ENCODE data around the gene NEUROD2. TPM values are rescaled to one million over a fixed set of nuclear protein-coding genes. Genes with fewer than 3 reads are reported as not detected.
A peak's percentile ranks its signal among the peaks of the same experiment; 100 is the strongest.

The NEUROD2 gene
- total RNA-seq: not detected in 2 replicates

DNA sequence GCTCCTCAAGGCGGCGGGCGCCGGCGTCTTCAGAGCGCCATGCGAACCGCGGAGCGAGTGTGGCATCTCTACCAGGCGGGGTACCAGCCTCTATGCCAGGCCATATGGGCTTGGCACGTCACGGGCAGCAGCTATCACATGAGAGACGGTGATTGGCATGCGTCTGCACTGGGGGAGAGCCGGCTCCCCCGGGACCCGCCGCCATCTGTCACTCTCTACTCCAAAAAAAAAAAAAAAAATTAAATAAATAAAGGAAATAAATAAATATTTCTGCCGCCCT is at the start of gene NEUROD2:
TSS of gene NEUROD2 (minus strand) at position 70 of the 280 bp plus-strand sequence. CDS start 1,321 bp downstream, outside the sequence.
- intact Hi-C loops (cut with micrococcal nuclease): loop anchor here (10.0 kb wide), 1 partner anchor 383 kb away; the partner anchor contains the start of gene STAC2
- Mint-ChIP-seq H3K4me3 (ENCODE audit: low read depth) (no peak within 1 kb of the TSS), H3K9me3 (no peaks in the 10 kb centered on the region), H3K36me3 (ENCODE audit: low read depth) (no peaks in the 10 kb centered on the region), H3K4me1 (ENCODE audit: low read depth) (peaks cover 6% of the 10 kb centered on the region), H3K27me3 (ENCODE audit: low read depth) (peaks cover 49% of the 10 kb centered on the region), H3K27ac (no peak within 1 kb of the TSS)
- DNase-seq (ENCODE audit: low spot score): no peak

DNA sequence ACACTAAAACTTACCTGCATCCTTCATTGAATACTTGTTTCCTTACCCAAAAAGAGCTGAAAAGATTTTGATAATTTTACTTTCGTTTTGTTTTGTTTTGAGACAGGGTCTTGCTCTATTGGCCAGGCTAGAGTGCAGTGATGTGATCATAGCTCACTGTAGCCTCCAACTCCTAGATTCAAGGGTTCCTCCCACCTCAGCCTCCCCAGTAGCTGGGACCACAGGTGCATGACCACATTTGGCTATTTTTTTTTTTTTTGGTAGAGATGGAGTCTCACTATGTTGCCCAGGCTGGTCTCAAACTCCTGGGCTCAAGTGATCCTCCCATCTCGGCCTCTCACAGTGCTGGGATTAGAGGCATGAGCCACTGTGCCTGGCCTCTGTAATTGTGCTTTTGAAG is 47.4 kb upstream of the NEUROD2 start:
- Mint-ChIP-seq H3K9me3 (no peaks in the 10 kb centered on the region), H3K4me1 (ENCODE audit: low read depth) (peaks cover 6% of the 10 kb centered on the region), H3K4me3 (ENCODE audit: low read depth) (no peak overlapping the region), H3K27me3 (ENCODE audit: low read depth) (no peaks in the 10 kb centered on the region), H3K36me3 (ENCODE audit: low read depth) (peaks cover 20% of the 10 kb centered on the region), H3K27ac (no peak overlapping the region)
- DNase-seq (ENCODE audit: low spot score): no peak
- intact Hi-C loops (cut with micrococcal nuclease): no loop called here

DNA sequence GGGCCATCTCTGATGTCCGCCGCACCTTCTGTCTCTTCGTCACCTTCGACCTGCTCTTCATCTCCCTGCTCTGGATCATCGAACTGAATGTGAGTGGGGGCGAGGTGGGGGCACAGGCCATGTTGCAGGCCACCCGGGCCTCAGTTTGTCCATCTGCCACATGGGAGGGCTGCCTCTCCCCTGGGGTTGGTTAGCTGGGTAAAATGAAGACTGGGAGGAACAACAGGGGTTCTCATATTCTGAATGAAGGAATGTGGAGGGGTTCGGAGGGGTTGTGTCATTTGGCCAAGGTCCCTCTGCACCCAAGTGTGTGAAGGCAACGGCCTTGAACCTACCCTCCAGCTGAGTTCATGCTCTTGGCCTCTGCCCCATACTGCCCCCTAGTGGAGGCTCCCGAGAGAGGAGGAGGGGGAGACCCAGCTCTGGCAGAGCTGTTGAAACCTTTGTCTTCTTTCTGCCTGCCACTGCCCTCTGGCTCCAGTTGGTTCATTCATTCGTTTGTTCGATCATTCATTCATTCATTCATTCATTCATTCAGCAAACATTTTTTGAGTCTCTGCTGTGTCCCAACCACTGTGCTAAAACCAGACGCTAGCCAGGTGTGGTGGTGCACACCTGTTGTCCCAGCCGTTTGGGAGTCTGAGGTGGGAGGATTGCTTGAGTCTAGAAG is 46.1 kb upstream of the NEUROD2 start:
- H3K4me1 Mint-ChIP-seq (ENCODE audit: low read depth): peaks cover 8% of the 10 kb centered on the region
- intact Hi-C loops (cut with micrococcal nuclease): no loop called here
- H3K27ac Mint-ChIP-seq: no peak overlapping the region
- peak; percentile 62 for DNase-seq (ENCODE audit: low spot score)
- H3K36me3 Mint-ChIP-seq (ENCODE audit: low read depth): peaks cover 20% of the 10 kb centered on the region
- no peaks in the 10 kb centered on the region for H3K9me3 Mint-ChIP-seq
- H3K4me3 Mint-ChIP-seq (ENCODE audit: low read depth): no peak overlapping the region
- H3K27me3 Mint-ChIP-seq (ENCODE audit: low read depth): no peaks in the 10 kb centered on the region

DNA sequence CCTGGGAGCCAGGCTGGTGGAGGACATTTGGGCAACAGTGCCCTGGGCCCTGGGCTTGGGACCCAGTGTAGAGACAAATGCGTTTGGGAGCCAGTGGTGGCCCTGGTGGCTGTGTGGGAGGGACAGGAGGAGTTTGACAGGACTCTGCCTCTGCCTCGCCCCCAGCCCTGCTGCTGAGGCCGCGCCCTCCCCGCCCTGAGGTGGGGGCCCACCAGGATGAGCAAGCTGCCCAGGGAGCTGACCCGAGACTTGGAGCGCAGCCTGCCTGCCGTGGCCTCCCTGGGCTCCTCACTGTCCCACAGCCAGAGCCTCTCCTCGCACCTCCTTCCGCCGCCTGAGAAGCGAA is 45.6 kb upstream of the NEUROD2 start:
- Mint-ChIP-seq H3K4me1 (ENCODE audit: low read depth) (peaks cover 8% of the 10 kb centered on the region), H3K36me3 (ENCODE audit: low read depth) (peaks cover 19% of the 10 kb centered on the region), H3K27me3 (ENCODE audit: low read depth) (no peaks in the 10 kb centered on the region), H3K9me3 (no peaks in the 10 kb centered on the region), H3K27ac (no peak overlapping the region), H3K4me3 (ENCODE audit: low read depth) (no peak overlapping the region)
- DNase-seq (ENCODE audit: low spot score): no peak
- intact Hi-C loops (cut with micrococcal nuclease): no loop called here

DNA sequence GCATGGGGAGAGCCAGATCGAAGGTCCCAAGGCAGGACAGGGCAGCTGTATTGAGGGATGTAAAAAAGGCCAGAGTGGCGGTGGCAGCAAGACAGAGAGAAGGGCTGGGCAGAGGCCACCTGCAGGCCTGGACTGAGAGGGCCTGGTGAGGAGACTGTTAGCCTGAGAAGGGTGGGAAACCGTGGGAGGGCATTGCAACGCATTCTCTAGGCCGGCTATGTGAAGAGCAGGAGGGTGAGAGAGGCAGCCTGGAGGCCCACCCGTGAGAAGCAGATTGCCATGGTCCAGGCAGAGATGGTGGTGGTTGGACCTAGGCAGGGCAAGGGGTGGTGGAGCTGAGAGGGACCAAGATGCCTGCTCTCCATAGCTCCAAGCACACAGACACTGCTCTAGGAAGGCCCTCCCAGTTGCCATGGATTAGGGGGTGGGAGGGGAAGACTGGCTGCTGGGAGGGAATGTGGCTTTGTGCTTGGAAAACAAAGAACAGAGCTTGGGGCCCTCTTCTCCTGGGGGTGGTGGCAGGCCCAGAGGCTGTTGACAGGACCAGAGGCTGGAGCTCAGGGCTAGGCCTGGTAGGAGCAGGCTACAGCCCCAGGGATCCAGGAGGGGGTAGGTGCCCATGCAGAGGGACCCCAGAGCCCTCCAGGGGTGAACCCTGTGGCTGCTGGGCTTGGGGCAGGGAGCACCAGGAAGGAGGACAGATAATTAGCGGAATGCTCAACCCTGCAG is 45.0 kb upstream of the NEUROD2 start:
- no peak for DNase-seq (ENCODE audit: low spot score)
- no peak overlapping the region for H3K4me3 Mint-ChIP-seq (ENCODE audit: low read depth)
- H3K36me3 Mint-ChIP-seq (ENCODE audit: low read depth): peaks cover 14% of the 10 kb centered on the region
- H3K4me1 Mint-ChIP-seq (ENCODE audit: low read depth): peaks cover 8% of the 10 kb centered on the region
- H3K27me3 Mint-ChIP-seq (ENCODE audit: low read depth): no peaks in the 10 kb centered on the region
- no peak overlapping the region for H3K27ac Mint-ChIP-seq
- H3K9me3 Mint-ChIP-seq: no peaks in the 10 kb centered on the region
- intact Hi-C loops (cut with micrococcal nuclease): no loop called here

DNA sequence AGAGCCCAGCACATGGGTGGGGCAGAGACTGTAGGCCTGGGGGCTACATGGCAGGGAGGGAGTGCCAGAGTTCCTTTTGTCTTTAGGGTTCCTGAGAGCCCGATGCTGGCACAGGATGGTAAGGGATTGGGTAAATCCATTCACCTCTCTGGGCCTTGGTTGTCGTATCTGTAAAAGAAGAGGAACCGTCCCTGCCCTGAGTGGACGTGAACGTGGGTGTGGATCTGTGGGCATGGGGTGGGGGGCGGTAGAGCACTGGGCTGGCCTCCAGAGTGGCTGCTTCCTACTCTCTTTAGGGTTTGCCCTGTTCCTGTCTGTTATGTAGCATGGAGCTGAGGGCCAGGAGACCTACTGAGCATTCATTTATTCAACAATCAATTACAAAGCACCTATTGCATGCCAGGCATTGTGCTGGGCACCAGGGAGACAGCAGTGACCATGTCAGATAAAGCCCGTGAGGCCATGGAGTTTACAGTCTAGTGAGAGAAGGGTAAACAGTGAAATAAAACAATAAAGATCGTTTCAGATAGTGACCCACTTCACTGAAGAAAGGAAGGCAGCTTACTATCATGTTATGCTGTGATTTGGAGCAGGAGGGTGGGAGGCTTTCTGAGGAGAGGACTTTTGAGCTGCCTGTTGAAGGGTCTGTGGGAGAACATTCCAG is 44.3 kb upstream of the NEUROD2 start:
- H3K27me3 Mint-ChIP-seq (ENCODE audit: low read depth): no peaks in the 10 kb centered on the region
- peaks cover 13% of the 10 kb centered on the region for H3K36me3 Mint-ChIP-seq (ENCODE audit: low read depth)
- intact Hi-C loops (cut with micrococcal nuclease): no loop called here
- no peaks in the 10 kb centered on the region for H3K9me3 Mint-ChIP-seq
- H3K4me1 Mint-ChIP-seq (ENCODE audit: low read depth): peaks cover 8% of the 10 kb centered on the region
- peak overlapping the region; percentile 23 for H3K27ac Mint-ChIP-seq
- H3K4me3 Mint-ChIP-seq (ENCODE audit: low read depth): no peak overlapping the region
- DNase-seq (ENCODE audit: low spot score): no peak

DNA sequence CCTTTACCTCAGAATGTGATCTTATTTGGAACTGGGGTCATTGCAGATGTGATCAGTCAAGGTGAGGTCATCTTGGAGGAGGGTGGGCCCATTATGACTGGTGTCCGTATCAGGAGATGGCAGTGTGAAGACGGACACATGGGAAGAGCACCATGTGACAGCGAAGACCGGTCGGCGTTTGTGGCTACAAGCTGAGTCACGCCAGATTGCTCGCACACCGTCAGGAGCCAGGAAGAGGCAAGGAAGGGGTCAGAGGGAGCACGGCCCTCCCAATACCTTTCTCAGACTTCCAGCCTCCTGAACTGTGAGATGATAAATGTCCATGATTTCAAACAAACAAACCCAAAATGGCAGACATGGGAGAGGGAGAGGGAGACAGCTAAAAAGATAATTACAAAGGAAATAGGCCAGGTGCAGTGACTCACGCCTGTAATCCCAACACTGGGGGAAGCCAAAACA is 42.4 kb upstream of the NEUROD2 start:
- H3K36me3 Mint-ChIP-seq (ENCODE audit: low read depth): peaks cover 6% of the 10 kb centered on the region
- no peak overlapping the region for H3K27ac Mint-ChIP-seq
- no peaks in the 10 kb centered on the region for H3K27me3 Mint-ChIP-seq (ENCODE audit: low read depth)
- H3K4me1 Mint-ChIP-seq (ENCODE audit: low read depth): peaks cover 13% of the 10 kb centered on the region
- DNase-seq (ENCODE audit: low spot score): no peak
- intact Hi-C loops (cut with micrococcal nuclease): no loop called here
- H3K4me3 Mint-ChIP-seq (ENCODE audit: low read depth): no peak overlapping the region
- H3K9me3 Mint-ChIP-seq: no peaks in the 10 kb centered on the region

DNA sequence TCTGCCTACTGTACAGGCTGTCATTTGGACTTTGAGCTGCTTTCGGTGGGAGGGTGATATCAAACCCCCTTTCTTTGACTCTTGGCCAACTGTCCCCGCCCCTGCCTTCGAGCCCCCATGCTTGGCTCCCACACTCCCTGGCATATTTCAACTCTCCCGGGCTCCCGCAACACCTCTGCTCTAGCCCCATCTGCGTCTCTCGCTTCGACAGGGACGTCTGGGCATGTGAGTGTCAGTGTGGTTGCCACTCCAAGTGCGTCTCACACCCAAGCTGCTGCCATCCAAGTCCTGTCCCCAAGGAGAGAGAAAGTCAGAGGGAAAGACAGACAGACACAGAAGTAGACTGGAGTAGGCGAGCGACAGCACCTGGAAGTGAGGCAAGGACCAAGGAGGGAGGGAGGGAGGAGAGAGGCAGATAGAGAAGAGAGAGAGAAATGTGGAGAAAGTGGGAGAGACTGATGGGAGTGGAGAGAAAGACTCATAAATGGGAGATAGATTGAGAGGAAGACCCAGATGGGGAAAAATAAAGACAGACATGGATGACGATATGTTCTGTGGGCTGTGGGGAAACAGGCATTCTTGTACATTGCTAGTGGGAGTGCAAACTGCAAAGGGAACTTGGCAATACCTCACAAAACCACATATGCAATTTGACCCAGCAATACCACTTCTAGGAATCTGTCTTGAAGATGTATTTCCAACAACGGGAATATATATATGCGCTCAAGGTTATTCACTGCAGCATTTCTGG is 41.1 kb upstream of the NEUROD2 start:
- Mint-ChIP-seq H3K36me3 (ENCODE audit: low read depth) (no peaks in the 10 kb centered on the region), H3K27ac (no peak overlapping the region)

DNA sequence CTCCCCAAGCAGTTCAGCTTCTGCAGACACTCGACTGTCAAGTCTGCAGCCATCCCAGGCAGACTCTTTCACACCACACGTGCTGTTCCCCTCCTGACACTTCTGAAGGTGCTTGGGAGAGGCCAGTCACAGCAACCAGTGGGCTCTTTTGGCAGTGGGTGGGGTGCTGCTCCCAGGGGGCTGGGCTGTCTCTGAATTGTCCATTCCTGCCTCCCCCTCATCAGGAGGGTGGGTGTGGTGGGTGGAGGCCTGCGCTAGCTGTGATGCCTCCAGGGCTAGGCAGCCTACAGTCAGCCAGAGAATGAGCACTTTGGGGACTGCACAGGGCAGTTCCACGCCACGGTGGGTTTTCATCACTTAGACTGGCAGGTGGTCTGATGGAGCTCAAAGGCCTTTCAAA is 39.5 kb upstream of the NEUROD2 start:
- no peak for DNase-seq (ENCODE audit: low spot score)
- H3K4me3 Mint-ChIP-seq (ENCODE audit: low read depth): no peak overlapping the region
- no peaks in the 10 kb centered on the region for H3K36me3 Mint-ChIP-seq (ENCODE audit: low read depth)
- no peak overlapping the region for H3K27ac Mint-ChIP-seq
- intact Hi-C loops (cut with micrococcal nuclease): no loop called here
- H3K4me1 Mint-ChIP-seq (ENCODE audit: low read depth): peaks cover 15% of the 10 kb centered on the region
- H3K27me3 Mint-ChIP-seq (ENCODE audit: low read depth): no peaks in the 10 kb centered on the region
- no peaks in the 10 kb centered on the region for H3K9me3 Mint-ChIP-seq

More for the DNA sequence above, 41.1 kb upstream of the NEUROD2 start:
- Mint-ChIP-seq H3K9me3 (no peaks in the 10 kb centered on the region), H3K27me3 (ENCODE audit: low read depth) (no peaks in the 10 kb centered on the region), H3K4me3 (ENCODE audit: low read depth) (no peak overlapping the region), H3K4me1 (ENCODE audit: low read depth) (peaks cover 11% of the 10 kb centered on the region)
- intact Hi-C loops (cut with micrococcal nuclease): no loop called here
- no peak for DNase-seq (ENCODE audit: low spot score)

DNA sequence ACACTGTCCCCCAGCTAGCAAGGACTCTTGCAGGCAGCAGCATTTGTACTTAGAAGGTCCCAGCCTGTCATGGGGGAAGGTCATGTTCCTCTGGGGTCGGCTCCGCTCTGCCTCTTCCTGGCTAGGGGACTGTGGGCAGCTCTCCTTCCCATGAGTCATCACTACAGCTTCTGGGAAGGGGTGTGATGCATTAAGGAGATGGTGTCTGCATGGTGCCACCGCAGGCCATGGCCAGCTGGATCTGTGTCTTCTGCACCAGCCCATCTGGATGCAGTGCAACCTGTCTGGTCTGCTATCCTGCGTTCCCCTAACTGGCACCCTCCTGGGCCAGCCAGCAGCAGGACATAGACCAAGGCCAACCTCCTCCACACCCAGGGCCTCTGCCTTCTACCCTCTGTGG is 35.6 kb upstream of the NEUROD2 start:
- Mint-ChIP-seq H3K36me3 (ENCODE audit: low read depth) (peaks cover 2% of the 10 kb centered on the region), H3K4me3 (ENCODE audit: low read depth) (no peak overlapping the region), H3K27me3 (ENCODE audit: low read depth) (no peaks in the 10 kb centered on the region), H3K4me1 (ENCODE audit: low read depth) (peaks cover 26% of the 10 kb centered on the region), H3K27ac (no peak overlapping the region), H3K9me3 (no peaks in the 10 kb centered on the region)
- DNase-seq (ENCODE audit: low spot score): no peak
- intact Hi-C loops (cut with micrococcal nuclease): no loop called here

DNA sequence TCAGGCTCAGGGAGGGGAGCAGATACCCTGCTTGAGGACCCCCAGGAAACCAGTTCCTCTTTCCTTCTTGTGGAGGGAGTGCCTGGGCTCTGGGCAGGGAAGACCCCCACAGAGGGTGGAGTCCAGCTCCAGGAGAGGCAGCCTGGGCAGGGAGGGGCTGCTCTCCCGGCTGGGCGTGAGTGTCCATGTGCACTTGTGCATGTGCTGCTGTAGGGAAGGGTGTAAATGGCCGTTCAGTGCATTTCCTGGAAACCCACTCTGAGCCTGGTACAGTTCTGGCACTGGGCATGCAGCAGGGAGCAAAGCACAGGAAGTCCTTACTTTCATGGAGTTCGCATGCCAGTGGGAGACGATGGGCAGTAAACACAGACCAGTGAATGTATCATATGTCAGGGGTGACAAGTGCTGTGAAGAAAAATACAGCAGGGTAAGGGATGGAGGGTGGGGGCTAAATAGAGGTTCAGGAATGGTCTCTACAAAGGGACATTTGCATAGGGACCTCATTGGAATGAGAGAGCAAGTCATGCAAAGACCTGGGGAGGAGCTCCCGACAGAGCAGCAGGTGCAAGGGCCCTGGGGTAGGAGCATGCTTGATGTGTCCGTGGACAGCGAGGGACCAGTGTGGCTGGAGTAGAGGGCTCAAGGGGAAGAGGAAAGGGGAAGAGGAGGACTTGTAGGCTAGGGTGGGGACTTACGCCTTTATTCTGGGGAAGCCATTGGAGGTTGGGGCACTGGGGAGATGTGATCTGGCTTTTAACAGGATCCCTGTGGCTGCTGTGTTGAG is 34.8 kb upstream of the NEUROD2 start:
- no peak for DNase-seq (ENCODE audit: low spot score)
- intact Hi-C loops (cut with micrococcal nuclease): no loop called here
- H3K4me1 Mint-ChIP-seq (ENCODE audit: low read depth): peaks cover 34% of the 10 kb centered on the region
- H3K36me3 Mint-ChIP-seq (ENCODE audit: low read depth): peaks cover 2% of the 10 kb centered on the region
- H3K27me3 Mint-ChIP-seq (ENCODE audit: low read depth): no peaks in the 10 kb centered on the region
- no peak overlapping the region for H3K4me3 Mint-ChIP-seq (ENCODE audit: low read depth)
- H3K9me3 Mint-ChIP-seq: no peaks in the 10 kb centered on the region
- no peak overlapping the region for H3K27ac Mint-ChIP-seq

DNA sequence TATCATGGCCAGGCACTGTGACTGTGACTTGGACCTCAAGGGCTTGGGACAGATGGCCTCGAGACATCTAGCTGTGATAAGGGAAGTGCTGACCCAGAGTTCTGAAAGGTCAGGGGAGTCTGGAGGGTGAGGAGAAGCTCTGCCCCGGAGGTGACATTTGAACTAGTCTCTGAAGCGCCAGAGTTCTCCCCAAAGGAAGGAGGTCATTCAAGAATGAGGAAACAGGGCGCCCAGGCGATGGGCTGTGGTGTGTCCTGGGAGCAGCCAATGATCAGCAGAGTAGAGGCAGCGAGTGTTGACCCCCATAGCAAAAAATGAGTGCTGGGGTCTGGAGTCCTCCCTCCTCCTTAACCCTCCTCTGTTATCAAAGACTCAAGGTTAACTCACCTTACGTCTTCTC is 34.2 kb upstream of the NEUROD2 start:
- H3K27ac Mint-ChIP-seq: no peak overlapping the region
- no peaks in the 10 kb centered on the region for H3K9me3 Mint-ChIP-seq
- H3K27me3 Mint-ChIP-seq (ENCODE audit: low read depth): no peaks in the 10 kb centered on the region
- H3K4me3 Mint-ChIP-seq (ENCODE audit: low read depth): no peak overlapping the region
- intact Hi-C loops (cut with micrococcal nuclease): no loop called here
- no peak for DNase-seq (ENCODE audit: low spot score)
- peaks cover 2% of the 10 kb centered on the region for H3K36me3 Mint-ChIP-seq (ENCODE audit: low read depth)
- H3K4me1 Mint-ChIP-seq (ENCODE audit: low read depth): peaks cover 34% of the 10 kb centered on the region
